Astrocyte (in vitro differentiated cells and primary cell): ENCODE results near the gene VCL. TPM values are rescaled to one million over a fixed set of nuclear protein-coding genes. Genes with fewer than 3 reads are reported as not detected.
A peak's percentile ranks its signal among the peaks of the same experiment; 100 is the strongest.

Experiments
- DNase-seq: peaks from one replicate; pipeline ENCODE4 v3.0.0-alpha.2; 2010; ENCODE audit warnings: low read depth
- FAIRE-seq: peaks from 2 replicates; lab custom pipeline; 2011; peaks lifted over from hg19 to GRCh38; lab: Jason Lieb, UNC
- H2AFZ ChIP-seq: 2 replicates; pipeline ENCODE4 v1.6.0; 2012; ENCODE audit warnings: low read depth, low read length, inconsistent platforms
- H3K27ac ChIP-seq: 2 replicates; pipeline ENCODE4 v1.5.1; 2011; ENCODE audit warnings: low read depth, low read length, inconsistent platforms
- H3K27me3 ChIP-seq: 2 replicates; pipeline ENCODE4 v1.6.0; 2011; ENCODE audit warnings: low read length, inconsistent platforms; ENCODE audit not compliant: insufficient read depth
- H3K36me3 ChIP-seq: 2 replicates; pipeline ENCODE4 v1.5.1; 2011; ENCODE audit warnings: low read length, inconsistent platforms; ENCODE audit not compliant: insufficient read depth
- H3K4me1 ChIP-seq: 2 replicates; pipeline ENCODE4 v1.5.1; 2011; ENCODE audit warnings: low read length, inconsistent platforms; ENCODE audit not compliant: insufficient read depth
- H3K4me2 ChIP-seq: 2 replicates; pipeline ENCODE4 v1.6.0; 2012; ENCODE audit warnings: low read length, inconsistent platforms
- H3K4me3 ChIP-seq: 2 replicates; pipeline ENCODE4 v1.5.1; 2011; ENCODE audit warnings: low read depth, mild to moderate bottlenecking, low read length, inconsistent platforms; ENCODE audit not compliant: insufficient read depth
- H3K79me2 ChIP-seq: 2 replicates; pipeline ENCODE4 v1.6.0; 2012; ENCODE audit warnings: mild to moderate bottlenecking, low read length, inconsistent platforms; ENCODE audit not compliant: insufficient read depth
- H3K9ac ChIP-seq: 2 replicates; pipeline ENCODE4 v1.6.0; 2012; ENCODE audit warnings: mild to moderate bottlenecking, low read length, inconsistent platforms
- H3K9me3 ChIP-seq: 2 replicates; pipeline ENCODE4 v1.5.1; 2012; ENCODE audit warnings: low read depth, mild to moderate bottlenecking, low read length, inconsistent platforms; ENCODE audit not compliant: insufficient read depth
- H4K20me1 ChIP-seq: 2 replicates; pipeline ENCODE4 v1.6.0; 2012; ENCODE audit warnings: low read length, inconsistent platforms; ENCODE audit not compliant: insufficient read depth
- H3K27ac Mint-ChIP-seq: one replicate; pipeline ENCODE4 v1.8.0; 2021; ENCODE audit warnings: mild to moderate bottlenecking, mixed read lengths; ENCODE audit not compliant: unreplicated experiment
- H3K27me3 Mint-ChIP-seq: one replicate; pipeline ENCODE4 v1.8.0; 2021; ENCODE audit warnings: low read depth, mixed read lengths; ENCODE audit not compliant: unreplicated experiment
- H3K36me3 Mint-ChIP-seq: one replicate; pipeline ENCODE4 v1.8.0; 2021; ENCODE audit warnings: low read depth, mixed read lengths; ENCODE audit not compliant: unreplicated experiment
- H3K4me1 Mint-ChIP-seq: one replicate; pipeline ENCODE4 v1.8.0; 2021; ENCODE audit warnings: low read depth, mixed read lengths; ENCODE audit not compliant: unreplicated experiment
- H3K4me3 Mint-ChIP-seq: one replicate; pipeline ENCODE4 v1.8.0; 2021; ENCODE audit warnings: mild to moderate bottlenecking, moderate library complexity, mixed read lengths; ENCODE audit not compliant: unreplicated experiment
- H3K9me3 Mint-ChIP-seq: one replicate; pipeline ENCODE4 v1.8.0; 2021; ENCODE audit warnings: mild to moderate bottlenecking, mixed read lengths; ENCODE audit not compliant: unreplicated experiment
- CTCF ChIP-seq: IDR thresholded peaks from 2 replicates; pipeline ENCODE4 v1.5.1; 2011; ENCODE audit warnings: low read depth, mild to moderate bottlenecking, inconsistent platforms, low read length, moderate library complexity; ENCODE audit not compliant: insufficient read depth
- EZH2 ChIP-seq: IDR thresholded peaks from 2 replicates; pipeline ENCODE4 v1.6.1; 2012; ENCODE audit warnings: mild to moderate bottlenecking, low read length, inconsistent platforms; ENCODE audit not compliant: insufficient read depth
- total RNA-seq: library from RNA; stranded (reverse); gene quantifications from 2 replicates; pipeline ENCODE4 v1.2.1, GENCODE V29; 2021

VCL gene
- total RNA-seq, 1 donor from 2014 or later: 474 TPM

GRCh38 chr10:74104480-74104879 is 106.6 kb downstream of the VCL start:
- H3K27ac Mint-ChIP-seq: peak overlapping the region; percentile 63
- peaks cover 2% of the 10 kb centered on the region for H3K27me3 Mint-ChIP-seq

GRCh38 chr10:74104996-74105395 is 107.1 kb downstream of the VCL start:
- no peak for TF ChIP-seq CTCF
- no peak for TF ChIP-seq EZH2
- DNase-seq: no peak
- peaks cover 75% of the 10 kb centered on the region for H3K36me3 ChIP-seq
- peaks cover 34% of the 10 kb centered on the region for H3K36me3 Mint-ChIP-seq
- no peak for FAIRE-seq
- H3K4me3 ChIP-seq: no peak overlapping the region
- no peaks in the 10 kb centered on the region for H3K9me3 ChIP-seq
- no peak overlapping the region for H3K9ac ChIP-seq
- H3K27ac ChIP-seq: no peak overlapping the region
- H3K4me3 Mint-ChIP-seq: peak overlapping the region; percentile 42
- peaks cover 60% of the 10 kb centered on the region for H3K79me2 ChIP-seq
- H4K20me1 ChIP-seq: peaks cover 80% of the 10 kb centered on the region
- H3K4me1 Mint-ChIP-seq: peaks cover 9% of the 10 kb centered on the region
- no peak overlapping the region for H2AFZ ChIP-seq
- no peaks in the 10 kb centered on the region for H3K27me3 ChIP-seq
- H3K27ac Mint-ChIP-seq: no peak overlapping the region
- no peaks in the 10 kb centered on the region for H3K9me3 Mint-ChIP-seq
- no peak overlapping the region for H3K4me2 ChIP-seq
- H3K4me1 ChIP-seq: no peaks in the 10 kb centered on the region
- peaks cover 2% of the 10 kb centered on the region for H3K27me3 Mint-ChIP-seq

More at GRCh38 chr10:74104480-74104879, 106.6 kb downstream of the VCL start:
- Histone ChIP-seq H3K27ac (no peak overlapping the region), H3K9ac (no peak overlapping the region), H3K4me1 (no peaks in the 10 kb centered on the region), H4K20me1 (peaks cover 80% of the 10 kb centered on the region), H2AFZ (no peak overlapping the region), H3K4me3 (no peak overlapping the region), H3K4me2 (no peak overlapping the region), H3K36me3 (peaks cover 75% of the 10 kb centered on the region), H3K27me3 (no peaks in the 10 kb centered on the region), H3K79me2 (peaks cover 59% of the 10 kb centered on the region), H3K9me3 (no peaks in the 10 kb centered on the region)
- Mint-ChIP-seq H3K9me3 (no peaks in the 10 kb centered on the region), H3K4me3 (no peak overlapping the region), H3K4me1 (peaks cover 13% of the 10 kb centered on the region), H3K36me3 (peaks cover 34% of the 10 kb centered on the region)
- FAIRE-seq: no peak
- DNase-seq: no peak
- TF ChIP-seq EZH2 (no peak), CTCF (no peak)

- H3K27ac Mint-ChIP-seq: peak overlapping the region; percentile 77
- Histone ChIP-seq H3K27me3 (no peaks in the 10 kb centered on the region), H4K20me1 (peaks cover 92% of the 10 kb centered on the region), H3K36me3 (peaks cover 85% of the 10 kb centered on the region), H3K9me3 (no peaks in the 10 kb centered on the region), H3K4me3 (no peak overlapping the region), H3K4me2 (no peak overlapping the region), H3K27ac (no peak overlapping the region), H3K79me2 (peaks cover 78% of the 10 kb centered on the region), H2AFZ (no peak overlapping the region), H3K9ac (no peak overlapping the region), H3K4me1 (no peaks in the 10 kb centered on the region)
- no peak for FAIRE-seq
- no peak for DNase-seq
- TF ChIP-seq CTCF: no peak
- no peak for TF ChIP-seq EZH2
- peaks cover 2% of the 10 kb centered on the region for H3K27me3 Mint-ChIP-seq
- H3K4me1 Mint-ChIP-seq: peaks cover 9% of the 10 kb centered on the region
- no peak overlapping the region for H3K4me3 Mint-ChIP-seq
- peaks cover 50% of the 10 kb centered on the region for H3K36me3 Mint-ChIP-seq
- no peaks in the 10 kb centered on the region for H3K9me3 Mint-ChIP-seq
These were observed 109.5 kb downstream of the VCL start for GRCh38 chr10:74107391-74107790.
